Heart left ventricle (tissue), 16 donors: ENCODE measurements around the gene ADGRG1. TPM values are rescaled to one million over a fixed set of nuclear protein-coding genes. Genes with fewer than 3 reads are reported as not detected.
"Not testable (repeated sequence)": the region's sequence is repeated elsewhere in the genome, so short reads cannot be mapped to it uniquely, and the experiment has no call there.

Experiments
- ATAC-seq, 4 donors: fragments of 200-7000 bp; cut with Tn5 transposase; one replicate each; pipeline ENCODE4 v1.9.1; 2020 to 2022; ENCODE audit warnings: moderate library complexity in 4 of 4, mild to moderate bottlenecking in 3 of 4, moderate number of reproducible peaks in 1 of 4
- DNase-seq, 5 donors: peaks; one replicate each; pipeline ENCODE4 v3.0.0-alpha.2; 2020
- H3K27ac ChIP-seq, 12 donors: fragments of 200-600 bp; sonication (generic) in 4 of 12; one replicate each; pipeline versions ENCODE4 v1.5.0 to v1.8.0; 2016 to 2022; ENCODE audit warnings: mild to moderate bottlenecking in 2 of 12
- H3K27me3 ChIP-seq, 9 donors: fragments of 200-600 bp; sonication (generic) in 2 of 9; one replicate each; pipeline versions ENCODE4 v1.5.1 to v1.8.0; 2016 to 2022; ENCODE audit warnings: mild to moderate bottlenecking in 3 of 9
- H3K36me3 ChIP-seq, 9 donors: fragments of 200-600 bp; sonication (generic) in 2 of 9; one replicate each; pipeline versions ENCODE4 v1.5.0 to v1.8.0; 2018 to 2022; ENCODE audit warnings: mild to moderate bottlenecking in 2 of 9
- H3K4me1 ChIP-seq, 12 donors: fragments of 200-600 bp; sonication (generic) in 4 of 12; one replicate each; pipeline versions ENCODE4 v1.5.0 to v1.8.0; 2016 to 2022; ENCODE audit warnings: mild to moderate bottlenecking in 3 of 12
- H3K4me3 ChIP-seq, 12 donors: fragments of 200-600 bp; sonication (generic) in 4 of 12; one replicate each; pipeline versions ENCODE4 v1.5.0 to v1.8.0; 2017 to 2022; ENCODE audit warnings: mild to moderate bottlenecking in 9 of 12, moderate library complexity in 4 of 12
- H3K9me3 ChIP-seq, 12 donors: fragments of 200-600 bp; sonication (generic) in 4 of 12; one replicate each; pipeline versions ENCODE4 v1.5.0 to v1.8.0; 2016 to 2022; ENCODE audit warnings: mild to moderate bottlenecking in 1 of 12
- CTCF ChIP-seq, 12 donors: fragments of 200-600 bp; sonication (generic) in 4 of 12; IDR thresholded peaks; one replicate each; pipeline versions ENCODE4 v1.5.0 to v1.8.0; 2018 to 2022; ENCODE audit warnings: antibody characterized with exemption in 12 of 12, mild to moderate bottlenecking in 5 of 12
- POLR2A ChIP-seq, 2 donors: fragments of 450-650 bp; IDR thresholded peaks; one replicate each; pipeline ENCODE4 v1.6.1; 2017; ENCODE audit warnings: antibody characterized with exemption in 2 of 2, mild to moderate bottlenecking in 2 of 2, moderate library complexity in 2 of 2
- WGBS, 4 donors: extraction: QIAGEN DNeasy Blood & Tissue Kit in 2 of 4; methylation state at CpG; one replicate each; pipeline versions ENCODE4 v1.1.5 to v1.1.7; 2013 to 2018; 5-methylcytosine and 5-hydroxymethylcytosine counted together
- intact Hi-C, 10 donors: fragments of 100-400 bp; cut with DNase I; formaldehyde crosslinking; loops; one replicate each; pipeline versions ENCODE4 v1.11.1 to v1.14.2; 2022
- polyA plus RNA-seq, 2 donors: library from polyadenylated mRNA; stranded (reverse); fragments of 200-250 nt; gene quantifications; one replicate each; pipeline ENCODE4 v1.2.3, GENCODE V29; 2013
- total RNA-seq, 9 donors: library from RNA; depleted of rRNA in 2 of 9; stranded (reverse); fragments of >200 nt in 2 of 9; fragmentation: NEBNext Ultra II Directional in 3 of 9; extraction: Animal tissue kit (Norgen Biotek cat#: 25700) in 3 of 9; gene quantifications; one replicate each; pipeline versions ENCODE4 v1.1.0 to v1.2.4, GENCODE V29; 2016 to 2023
- donor health status: ischemic (EF 13 %, LVEDD 7.1; RV severe dilation, severe dysfunction).
- donor health status: healthy with polysubstance abuse.
- donor health status: DM: no; HTN: yes; CAD: no.
- donor health status: DM: no; HTN: no; CAD: no.
- donor health status: ischemic (EF 25% LVEDD 6.9; RV normal size, moderate dysfunction).
- donor health status: ischemic (EF 25% LVEDD 5.7; RV mildly dilated, moderate dysfunction).
- donor health status: healthy.
- donor health status: DM: yes; HTN: yes; CAD: no.
- donor health status: ischemic (EF 35%, LVEDD 5.7; RV mildly dilated, moderate dysfunction).
- donor health status: nonischemic (EF 11% LVEDD 7.7; RV severe dilation, severe dysfunction).
- donor health status: DM: yes; HTN: yes; CAD: no.
- donor health status: PGD.
- donor health status: ischemic (EF 29% LVEDD 5.4; RV normal size, mild dysfunction).
- donor health status: nonischemic (EF 23%, LVEDD 6.1; RV moderate dilation, normal function).

The ADGRG1 gene
- total and polyA plus RNA-seq, 11 donors, result 14.1 to 65.2 (median 17.5) TPM

GRCh38 chr16:57594531-57595031 lies 33.8 kb upstream of the ADGRG1 start:
- TF ChIP-seq CTCF (IDR thresholded peaks at IDR 0.05), result no peak
- TF ChIP-seq POLR2A (IDR thresholded peaks at IDR 0.05), result no peak
- DNase-seq (peak in 1 of 5 donors; percentile 2), ATAC-seq (no peak)
- Histone ChIP-seq H3K27me3 (peaks cover 0 to 2% (median 0%) of the 10 kb centered on the region in 9 donors), H3K4me3 (no peak overlapping the region), H3K36me3 (no peaks in the 10 kb centered on the region), H3K4me1 (peaks cover 0 to 25% (median 6%) of the 10 kb centered on the region in 12 donors), H3K27ac (no peak overlapping the region), H3K9me3 (peaks cover 0 to 24% (median 10%) of the 10 kb centered on the region in 12 donors)
- WGBS, 4 donors, result 56 to 75% (median 64%) methylated on average over 4 of the region's 4 CpGs
- intact Hi-C loops, result loop anchor here (5.0 to 10.0 kb wide), 3 partner anchors 123 to 270 kb away; no protein-coding TSS in a partner anchor

DNA sequence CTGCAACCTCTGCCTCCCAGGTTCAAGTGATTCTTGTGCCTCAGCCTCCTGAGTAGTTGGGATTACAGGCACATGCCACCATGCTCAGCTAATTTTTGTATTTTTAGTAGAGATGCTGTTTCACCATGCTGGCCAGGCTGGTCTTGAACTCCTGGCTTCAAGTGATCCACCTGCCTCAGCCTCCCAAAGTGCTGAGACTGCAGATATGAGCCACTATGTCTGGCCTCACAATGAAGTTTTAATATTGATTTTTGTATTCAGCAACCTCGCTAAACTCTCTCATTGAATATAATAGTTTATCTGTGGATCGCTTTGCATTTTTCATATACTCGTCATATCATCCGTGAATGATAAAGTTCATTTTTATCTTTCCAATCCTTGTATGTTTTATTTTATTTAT lies 32.2 kb upstream of the ADGRG1 start:
- peaks cover 0 to 24% (median 10%) of the 10 kb centered on the region in 12 donors for H3K9me3 ChIP-seq
- H3K27ac ChIP-seq, ATAC-seq, DNase-seq, H3K4me3 ChIP-seq, H3K36me3 ChIP-seq, H3K27me3 ChIP-seq: not testable (repeated sequence)
- WGBS, 4 donors, result 78 to 95% (median 85%) methylated on average over 4 of the region's 4 CpGs
- intact Hi-C loops, result loop anchor here in 3 of 10 donors (10.0 kb wide), 1 partner anchor 269 kb away; no protein-coding TSS in a partner anchor
- peaks cover 0 to 25% (median 4%) of the 10 kb centered on the region in 12 donors for H3K4me1 ChIP-seq

DNA sequence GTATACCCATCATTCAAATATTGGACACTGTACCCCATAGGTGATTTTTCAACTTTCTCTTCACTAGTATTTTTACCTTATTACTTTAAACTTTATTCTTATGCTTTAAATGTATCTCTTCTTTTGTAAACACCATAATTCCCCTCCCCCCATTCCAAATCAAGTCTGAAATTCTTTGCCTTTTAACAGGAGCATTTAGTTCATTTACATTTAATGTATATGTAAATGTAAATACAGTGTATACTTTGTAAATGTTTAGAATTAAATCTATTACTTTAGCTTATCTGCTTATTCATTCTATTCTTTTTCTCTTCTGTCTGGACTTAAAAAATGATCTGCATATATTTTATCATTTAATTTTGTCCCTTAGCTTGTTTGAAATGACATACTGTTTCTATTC lies 30.0 kb upstream of the ADGRG1 start:
- Histone ChIP-seq H3K4me3 (no peak overlapping the region), H3K9me3 (peaks cover 0 to 24% (median 10%) of the 10 kb centered on the region in 12 donors), H3K27me3 (peaks cover 0 to 10% (median 0%) of the 10 kb centered on the region in 9 donors), H3K36me3 (no peaks in the 10 kb centered on the region), H3K27ac (no peak overlapping the region), H3K4me1 (peaks cover 0 to 33% (median 3%) of the 10 kb centered on the region in 12 donors)
- DNase-seq (no peak), ATAC-seq (no peak)
- TF ChIP-seq POLR2A (IDR thresholded peaks at IDR 0.05) (no peak), CTCF (IDR thresholded peaks at IDR 0.05) (no peak)
- intact Hi-C loops, result loop anchor here in 3 of 10 donors (10.0 kb wide), 1 partner anchor 266 kb away; no protein-coding TSS in a partner anchor

DNA sequence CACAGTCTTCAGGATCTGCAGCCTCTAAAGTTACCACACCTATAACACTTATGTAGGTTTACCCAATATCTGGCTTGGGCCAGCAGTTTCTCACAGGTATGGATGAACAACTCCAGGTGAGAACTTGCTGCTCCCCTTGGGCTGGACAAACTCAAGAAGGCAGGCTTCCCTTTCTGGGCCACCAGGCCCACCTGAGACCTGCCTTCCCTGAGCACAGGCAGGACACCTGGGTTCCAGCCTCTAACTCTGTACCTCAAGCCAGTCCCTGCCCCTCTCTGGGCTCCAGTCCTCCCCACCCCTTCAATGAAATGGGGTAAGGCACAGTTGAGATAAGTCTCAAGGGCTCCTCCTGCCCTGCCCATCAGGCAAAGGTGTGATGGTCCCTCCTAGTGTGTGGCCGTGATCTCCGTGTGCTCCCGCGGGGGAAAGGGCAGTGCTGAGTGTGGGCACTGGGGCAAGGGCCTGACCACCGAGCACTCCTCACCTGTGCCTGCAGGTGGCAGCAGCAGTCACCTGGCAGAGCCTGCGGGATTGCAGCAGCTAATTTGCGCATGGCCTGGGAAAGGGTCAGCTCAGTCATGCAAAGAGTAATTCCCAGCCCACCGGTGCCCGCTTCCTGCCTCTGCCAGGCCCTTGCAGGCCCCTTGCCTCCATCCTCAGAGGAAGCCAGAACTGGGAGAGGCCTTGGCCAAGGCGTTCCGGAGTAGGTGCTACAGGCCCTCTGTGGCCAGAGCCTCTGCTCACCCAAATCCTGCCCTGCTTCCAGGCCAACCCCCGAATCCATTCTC lies 28.2 kb upstream of the ADGRG1 start:
- WGBS, 4 donors, result 16 to 28% (median 19%) methylated on average over 7 to 12 of the region's 12 CpGs
- no peak overlapping the region for H3K4me3 ChIP-seq
- peak; percentile 58 to 92 (median 87) for ATAC-seq
- peak; percentile 33 to 80 (median 53) for DNase-seq
- H3K36me3 ChIP-seq, result no peaks in the 10 kb centered on the region
- peaks cover 0 to 24% (median 10%) of the 10 kb centered on the region in 12 donors for H3K9me3 ChIP-seq
- no peak for TF ChIP-seq POLR2A (IDR thresholded peaks at IDR 0.05)
- peak; percentile 56 to 83 (median 66) for TF ChIP-seq CTCF (IDR thresholded peaks at IDR 0.05)
- intact Hi-C loops, result loop anchor here in 8 of 10 donors (2.0 to 5.0 kb wide), 2 partner anchors 47 to 49 kb away; no protein-coding TSS in a partner anchor
- peaks cover 0 to 13% (median 0%) of the 10 kb centered on the region in 9 donors for H3K27me3 ChIP-seq
- peaks cover 0 to 35% (median 3%) of the 10 kb centered on the region in 12 donors for H3K4me1 ChIP-seq
- peak overlapping the region in 1 of 12 donors; percentile 78 for H3K27ac ChIP-seq
